NCI-H1092 treated with DMSO at 0.1 percent for 48 hours (cell line): ENCODE results near the gene TBCA.
A peak's percentile ranks its signal among the peaks of the same experiment; 100 is the strongest.

Experiments used
- DNase-seq: peaks from one replicate; lab custom pipeline; 2025; lab: John Stamatoyannopoulos, UW

The TBCA gene, protein sequence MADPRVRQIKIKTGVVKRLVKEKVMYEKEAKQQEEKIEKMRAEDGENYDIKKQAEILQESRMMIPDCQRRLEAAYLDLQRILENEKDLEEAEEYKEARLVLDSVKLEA

DNA sequence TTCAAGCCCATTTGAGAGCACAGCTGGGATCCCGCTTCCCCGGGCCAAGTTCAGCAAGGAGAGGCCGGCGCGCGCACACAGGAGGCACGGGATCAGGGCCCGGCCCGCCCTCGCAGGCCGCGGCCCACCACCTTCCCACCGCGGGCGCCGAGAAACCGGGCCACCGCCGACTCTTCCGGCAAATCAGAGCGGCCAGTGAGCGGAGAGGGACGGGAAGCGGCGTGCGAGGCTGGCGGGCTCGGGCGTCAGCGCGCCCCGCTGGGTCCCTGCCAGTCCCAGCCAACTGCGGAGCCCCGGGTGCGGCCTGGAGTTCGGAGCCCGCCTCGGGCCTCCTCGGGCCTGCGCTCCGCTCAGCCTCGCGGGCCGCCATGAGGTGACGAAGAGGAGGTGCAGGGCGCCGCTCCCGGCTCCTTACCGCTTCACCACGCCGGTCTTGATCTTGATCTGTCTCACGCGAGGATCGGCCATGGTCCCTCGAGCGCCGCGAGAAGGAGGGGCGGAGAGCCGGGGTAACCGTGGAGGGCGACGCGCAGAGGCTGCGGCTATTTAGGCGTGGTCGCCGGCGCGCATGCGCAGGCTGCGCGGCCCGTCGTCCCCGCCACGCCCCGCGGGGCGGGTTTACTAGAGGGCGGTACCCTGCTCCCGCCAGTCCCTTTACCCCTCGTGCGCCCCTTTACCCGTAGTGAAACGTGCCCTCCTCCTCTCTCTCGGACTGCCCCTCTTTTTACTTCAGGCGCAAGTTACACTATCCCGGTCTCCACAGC lies at the start of gene TBCA:
Gene TBCA (minus strand): TSS at position 550 of the 764 bp plus-strand sequence. CDS start 82 bp downstream, at position 468.
- DNase-seq, result peak; percentile 87

DNA sequence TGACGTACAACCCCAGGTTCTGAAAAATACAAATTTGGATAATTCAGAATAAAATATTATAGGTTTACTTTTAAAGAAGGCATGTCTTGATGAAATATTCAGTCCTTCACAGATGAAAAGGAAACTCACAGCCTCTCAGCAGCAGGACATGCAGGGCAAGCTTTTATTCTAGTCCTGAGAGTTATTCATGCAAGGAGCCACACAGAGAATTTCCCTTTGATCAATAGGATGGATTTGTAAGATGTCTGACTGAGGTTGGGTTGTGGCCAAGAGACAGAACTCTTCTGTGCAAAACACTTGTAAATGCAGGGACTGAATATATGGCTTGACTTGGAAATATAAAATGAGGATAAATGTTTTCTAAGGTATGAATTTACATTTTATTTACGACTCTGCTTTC lies 48.8 kb upstream of the TBCA start:
- no peak for DNase-seq

DNA sequence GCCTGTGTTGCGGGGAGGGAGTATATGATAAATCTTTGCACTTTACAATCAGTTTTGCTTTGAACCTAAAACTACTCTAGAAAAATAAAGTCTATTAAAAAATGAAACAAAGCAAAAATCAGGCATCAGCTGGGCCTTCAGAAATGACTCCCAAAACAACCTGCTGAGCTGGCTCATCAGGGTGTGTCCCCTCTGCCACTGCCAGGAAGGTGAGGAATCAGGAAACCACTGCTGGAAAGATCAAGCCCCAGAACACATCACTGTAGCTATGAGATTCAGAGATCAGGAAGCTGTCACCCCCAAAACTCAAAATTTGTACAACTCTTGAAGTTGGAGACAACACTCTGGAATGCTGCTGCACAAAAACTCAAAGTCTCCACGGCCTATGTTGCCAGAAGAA lies 40.5 kb upstream of the TBCA start:
- DNase-seq, result no peak

DNA sequence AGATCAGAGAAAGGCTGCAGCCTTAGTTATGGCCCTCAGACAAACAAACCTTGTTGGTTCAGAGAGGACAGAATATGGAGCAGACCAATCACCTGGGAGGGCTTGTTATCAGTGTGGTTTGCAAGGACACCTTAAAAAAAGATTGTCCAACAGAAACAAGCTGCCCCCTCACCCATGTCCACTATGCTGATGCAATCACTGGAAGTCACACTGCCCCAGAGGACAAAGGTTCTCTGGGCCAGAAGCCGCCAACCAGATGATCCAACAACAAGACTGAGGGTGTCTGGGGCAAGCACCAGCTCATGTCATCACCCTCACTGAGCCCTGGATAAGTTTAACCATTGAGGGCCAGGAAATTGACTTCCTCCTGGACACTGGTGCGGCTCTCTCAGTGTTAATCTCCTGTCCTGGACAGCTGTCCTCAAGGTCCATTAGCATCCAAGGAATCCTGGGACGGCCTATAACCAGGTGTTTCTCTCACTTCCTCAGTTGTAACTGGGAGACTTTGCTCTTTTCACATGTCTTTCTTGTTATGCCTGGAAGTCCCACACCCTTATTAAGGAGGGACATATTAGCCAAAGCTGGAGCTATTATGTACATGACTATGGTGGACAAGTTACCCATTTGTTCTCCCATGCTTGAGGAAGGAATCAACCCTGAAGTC lies 36.9 kb upstream of the TBCA start:
- DNase-seq, result no peak

DNA sequence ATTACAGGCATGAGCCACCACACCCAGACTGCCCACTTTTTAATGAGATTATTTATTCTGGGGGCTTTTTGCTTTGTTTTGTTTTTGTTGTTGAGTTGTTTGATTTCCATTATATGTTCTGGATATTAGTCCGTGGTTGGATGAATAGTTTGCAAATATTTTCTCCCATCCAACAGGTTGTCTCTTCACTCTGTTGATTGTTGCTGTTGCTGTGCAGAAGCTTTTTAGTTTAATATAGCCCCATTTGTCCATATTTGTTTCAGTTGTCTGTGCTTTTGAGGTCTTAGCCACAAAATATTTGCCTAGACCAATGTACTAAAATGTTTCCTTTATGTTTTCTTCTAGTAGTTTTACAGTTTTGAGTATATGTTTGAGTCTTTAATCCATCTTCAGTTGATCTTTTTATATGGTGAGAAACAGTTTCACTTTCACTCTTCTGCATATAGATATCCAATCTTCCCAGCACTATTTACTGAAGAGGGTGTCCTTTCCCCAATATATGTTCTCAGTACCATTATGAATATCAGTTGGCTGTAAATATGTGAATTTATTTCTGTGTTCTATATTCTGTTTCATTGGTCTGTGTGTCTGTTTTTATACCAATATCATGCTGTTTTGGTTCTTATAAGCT lies 30.2 kb upstream of the TBCA start:
- DNase-seq, result no peak

DNA sequence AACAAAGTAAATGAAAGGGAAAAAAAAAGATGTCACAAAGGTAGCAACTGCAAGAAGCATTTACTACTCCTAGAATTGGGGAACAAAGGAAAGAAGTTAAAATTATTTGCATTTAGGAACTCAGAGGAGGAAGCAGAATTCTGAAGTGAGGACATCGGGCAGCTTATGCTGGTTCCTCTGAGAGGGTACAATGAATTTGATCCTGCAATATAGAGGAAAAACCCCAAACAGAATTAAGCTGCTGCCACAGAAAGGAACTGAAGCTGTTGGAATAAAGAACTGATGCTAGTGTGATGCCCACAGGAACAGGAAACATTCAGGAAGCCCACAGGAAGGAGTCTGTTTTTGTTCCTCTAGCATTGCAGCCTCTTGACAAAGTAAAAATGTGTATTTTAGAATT lies 22.3 kb upstream of the TBCA start:
- DNase-seq, result no peak

DNA sequence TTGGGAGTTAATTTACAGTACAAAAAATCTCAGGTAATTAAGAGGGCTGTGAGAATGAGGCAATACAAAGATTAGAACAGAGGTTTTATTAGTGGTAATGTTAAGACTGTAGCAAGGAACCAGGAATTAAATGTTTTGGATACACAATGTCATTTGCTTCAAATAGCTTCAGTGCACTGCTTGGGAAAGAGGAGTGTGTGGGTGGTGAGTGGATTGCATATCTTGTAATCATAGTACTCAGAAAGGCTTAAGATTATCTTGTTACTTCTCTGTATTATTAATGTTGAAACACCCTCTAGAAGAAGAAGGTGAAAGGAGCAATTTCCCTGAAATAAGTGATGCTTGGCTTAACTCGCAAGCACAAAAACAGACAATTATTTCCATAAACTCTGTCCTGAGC lies 21.0 kb upstream of the TBCA start:
- no peak for DNase-seq

DNA sequence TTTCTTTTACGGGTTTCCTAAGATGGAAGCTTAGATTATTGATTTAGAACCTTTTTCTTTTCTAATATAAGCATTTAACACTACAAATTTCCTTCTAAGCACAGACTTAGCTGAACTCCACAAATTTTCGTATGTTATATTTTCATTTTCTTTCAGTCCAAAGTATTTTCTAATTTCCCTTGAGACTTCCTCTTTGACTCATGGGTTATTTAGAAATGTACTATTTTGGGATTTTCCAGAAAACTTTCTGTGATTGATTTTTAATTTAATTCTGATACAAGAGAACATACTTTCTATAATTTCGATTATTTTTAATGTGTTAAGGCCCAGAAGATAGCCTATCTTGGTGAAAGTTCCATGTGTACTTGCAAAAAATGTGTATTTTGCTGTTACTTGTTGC lies 19.7 kb upstream of the TBCA start:
- no peak for DNase-seq

DNA sequence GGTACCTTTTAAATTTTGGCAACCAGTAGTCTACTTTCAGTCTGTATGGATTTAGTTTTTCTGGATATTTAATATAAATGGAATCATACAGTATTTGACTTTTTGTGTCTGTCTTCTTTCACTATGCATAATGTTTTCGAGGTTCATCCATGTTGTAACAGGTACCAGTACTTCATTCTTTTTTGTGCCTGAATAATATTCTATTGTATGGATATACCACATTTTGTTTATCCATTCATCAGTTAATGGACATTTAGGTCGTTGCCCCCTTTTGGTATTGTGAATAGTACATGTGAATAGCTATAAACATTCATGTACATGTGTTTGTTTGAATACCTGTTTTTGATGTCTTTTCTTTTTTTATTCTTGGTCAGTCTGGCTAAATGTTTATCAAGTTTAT lies 19.1 kb upstream of the TBCA start:
- DNase-seq, result no peak

DNA sequence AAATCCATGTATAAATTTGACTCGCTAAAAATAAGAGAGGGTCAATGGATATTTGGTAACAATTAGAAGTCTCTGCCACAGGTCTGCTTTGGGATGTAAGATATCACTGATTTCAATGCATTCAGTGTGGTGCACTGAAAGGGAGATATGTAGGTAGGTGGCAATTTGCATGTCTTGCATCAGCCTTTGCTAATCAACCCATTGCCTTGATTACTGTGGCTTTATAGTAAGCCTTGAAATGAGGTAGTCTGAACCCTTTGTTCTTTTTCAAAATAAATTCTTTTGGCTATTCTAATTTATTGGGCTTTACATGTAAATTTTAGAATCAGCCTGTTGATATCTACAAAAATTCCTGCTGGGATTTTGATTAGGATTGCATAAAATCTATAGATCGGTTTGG lies 15.8 kb upstream of the TBCA start:
- no peak for DNase-seq

DNA sequence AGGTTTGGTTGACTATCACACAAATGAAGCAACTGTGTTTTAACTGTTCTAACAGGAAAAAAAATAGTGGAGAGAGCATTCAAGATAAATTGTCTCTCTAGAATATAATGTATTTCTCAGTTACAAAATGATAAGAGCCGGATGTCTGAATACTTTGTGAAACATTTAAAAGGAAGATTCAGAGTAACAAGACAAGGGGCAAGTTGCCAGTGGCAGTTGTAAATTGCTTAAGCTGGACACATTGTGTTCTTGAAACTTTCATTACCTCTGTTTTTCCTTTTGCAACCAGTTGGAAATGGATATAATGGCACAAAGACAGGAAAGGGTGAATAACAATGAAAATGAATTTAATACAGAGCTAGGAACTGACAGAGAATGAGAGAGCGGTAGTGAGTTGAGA lies 15.2 kb upstream of the TBCA start:
- DNase-seq, result no peak

DNA sequence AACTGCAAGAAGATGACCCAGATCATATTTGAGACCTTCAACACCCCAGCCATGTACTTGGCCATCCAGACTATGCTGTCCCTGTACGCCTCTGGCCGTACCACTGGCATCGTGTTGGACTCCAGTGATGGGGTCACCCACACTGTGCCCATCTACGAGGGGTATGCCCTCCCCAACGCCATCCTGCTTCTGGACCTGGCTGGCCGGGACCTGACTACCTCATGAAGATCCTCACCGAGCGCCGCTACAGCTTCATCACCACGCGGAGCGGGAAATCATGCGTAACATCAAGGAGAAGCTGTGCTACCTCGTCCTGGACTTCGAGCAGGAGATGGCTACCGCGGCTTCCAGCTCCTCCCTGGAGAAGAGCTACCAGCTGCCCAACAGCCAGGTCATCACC lies 9.1 kb upstream of the TBCA start:
- DNase-seq, result no peak

DNA sequence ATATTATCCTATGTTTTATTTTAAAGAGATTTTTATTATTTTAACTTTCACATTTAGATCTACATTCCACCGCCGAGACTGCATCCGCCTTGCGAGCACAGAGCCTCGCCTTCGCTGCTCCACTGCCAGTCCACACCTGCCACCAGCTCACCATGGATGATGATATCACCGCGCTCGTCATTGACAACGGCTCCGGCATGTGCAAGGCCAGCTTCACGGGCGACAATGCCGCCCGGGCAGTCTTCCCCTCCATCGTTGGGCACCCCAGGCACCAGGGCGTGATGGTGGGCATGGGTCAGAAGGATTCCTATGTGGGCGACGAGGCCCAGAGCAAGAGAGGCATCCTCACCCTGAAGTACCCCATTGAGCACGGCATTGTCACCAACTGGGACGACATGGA lies 8.6 kb upstream of the TBCA start:
- no peak for DNase-seq

DNA sequence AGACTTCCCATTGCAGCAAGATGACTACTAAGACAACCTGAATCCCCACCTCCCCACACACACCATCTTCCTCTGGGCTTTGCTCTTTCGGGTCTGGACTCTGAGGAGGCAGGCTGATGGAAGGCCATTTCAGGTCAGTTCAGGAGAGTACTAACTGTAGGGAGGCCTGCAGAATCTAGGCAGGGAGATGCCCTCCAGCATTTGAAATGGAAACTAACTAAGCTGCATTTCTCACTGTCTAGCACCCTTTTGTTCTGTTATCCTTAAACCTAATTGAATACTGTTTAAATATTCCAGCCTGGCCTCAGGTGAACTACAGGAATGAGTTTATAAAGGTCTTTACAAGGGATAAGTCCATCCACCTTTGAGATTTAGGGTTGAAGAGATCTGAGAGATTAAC lies 4.9 kb upstream of the TBCA start:
- DNase-seq, result no peak

DNA sequence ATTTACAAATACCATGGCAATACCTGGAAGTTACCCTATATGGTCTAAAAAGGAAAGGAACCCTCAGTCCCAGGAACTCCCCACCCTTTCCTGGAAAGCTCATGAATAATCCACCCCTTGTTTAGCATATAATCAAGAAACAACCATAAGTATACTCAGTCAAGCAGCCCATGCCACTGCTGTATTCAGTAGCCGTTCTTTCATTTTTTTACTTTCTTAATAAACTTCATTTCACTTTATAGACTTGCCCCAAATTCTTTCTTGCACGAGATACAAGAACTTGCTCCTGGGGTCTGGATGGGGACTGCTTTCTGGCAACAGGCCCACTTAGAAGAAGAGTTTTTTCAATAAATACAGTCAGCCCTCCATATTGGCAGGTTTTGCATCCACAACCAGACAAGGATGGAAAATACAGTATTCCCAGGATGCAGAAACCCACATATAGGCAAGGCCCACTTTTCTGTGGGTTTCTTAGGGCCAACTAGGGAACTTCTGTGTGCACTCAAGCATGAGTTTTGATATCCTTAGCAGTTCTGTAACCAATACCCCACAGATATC lies 2.8 kb upstream of the TBCA start:
- DNase-seq, result no peak

DNA sequence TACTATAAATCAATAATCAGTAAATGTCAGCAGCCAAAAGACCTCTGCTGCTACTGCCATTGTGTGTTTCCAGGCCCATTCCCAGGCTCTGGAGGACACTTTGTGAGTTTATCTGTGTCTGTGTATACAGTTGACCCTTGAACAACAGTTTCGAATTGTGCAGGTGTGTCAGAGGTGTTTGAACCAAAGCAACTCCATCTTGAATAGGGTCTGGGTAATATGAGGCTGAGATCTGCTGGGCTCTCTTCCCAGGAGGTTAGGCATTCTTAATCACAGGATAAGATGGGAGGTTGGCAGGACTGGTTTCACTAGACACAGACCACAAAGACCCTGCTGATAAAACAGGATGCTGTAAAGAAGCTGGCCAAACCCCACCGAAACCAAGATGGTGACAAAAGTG lies 2.3 kb upstream of the TBCA start:
- no peak for DNase-seq

DNA sequence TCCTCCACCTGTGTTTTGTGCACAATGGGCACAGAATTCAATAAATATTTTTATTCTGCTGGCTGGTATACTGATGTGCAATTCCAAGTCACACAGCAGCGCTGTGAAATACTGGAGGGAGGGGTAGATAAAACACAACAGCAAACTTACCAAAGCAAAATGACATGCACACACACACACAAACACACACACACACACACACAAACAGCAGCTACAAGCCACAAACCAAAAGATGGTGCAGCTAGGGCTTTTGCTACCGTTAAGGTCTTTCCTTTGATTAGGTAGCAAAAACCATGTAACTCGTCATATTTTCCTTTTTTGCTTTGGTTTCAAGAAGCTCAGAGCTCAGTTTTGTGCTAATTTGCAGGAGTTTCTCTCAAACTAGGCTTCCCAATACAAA lies 1.8 kb upstream of the TBCA start:
- DNase-seq, result no peak

DNA sequence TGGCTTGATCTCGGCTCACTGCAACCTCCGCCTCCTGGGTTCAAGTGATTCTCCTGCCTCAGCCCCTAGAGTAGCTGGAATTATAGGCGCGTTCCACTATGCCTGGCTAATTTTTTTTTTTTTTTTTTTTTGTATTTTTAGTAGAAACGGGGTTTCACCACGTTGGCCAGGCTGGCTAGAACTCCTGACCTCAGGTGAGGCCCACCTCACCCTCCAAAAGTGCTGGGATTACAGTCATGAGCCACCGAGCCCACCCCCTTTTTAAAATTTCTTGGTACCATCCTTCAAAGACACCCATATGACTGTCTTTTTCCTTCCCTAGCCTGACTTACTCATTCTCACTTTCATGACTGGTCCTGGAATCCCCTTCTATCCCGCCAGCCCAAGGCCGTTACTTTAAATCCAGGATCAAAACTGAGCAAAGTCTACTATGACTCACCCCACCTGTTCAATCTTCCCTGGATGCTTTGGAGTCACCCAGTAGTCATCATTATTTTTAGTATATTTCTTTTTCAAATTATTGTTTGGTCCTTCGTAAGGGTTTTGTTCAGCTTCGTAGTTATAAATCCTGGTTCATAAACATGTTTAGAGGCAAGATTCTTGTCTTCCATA lies 1.2 kb upstream of the TBCA start:
- no peak for DNase-seq

DNA sequence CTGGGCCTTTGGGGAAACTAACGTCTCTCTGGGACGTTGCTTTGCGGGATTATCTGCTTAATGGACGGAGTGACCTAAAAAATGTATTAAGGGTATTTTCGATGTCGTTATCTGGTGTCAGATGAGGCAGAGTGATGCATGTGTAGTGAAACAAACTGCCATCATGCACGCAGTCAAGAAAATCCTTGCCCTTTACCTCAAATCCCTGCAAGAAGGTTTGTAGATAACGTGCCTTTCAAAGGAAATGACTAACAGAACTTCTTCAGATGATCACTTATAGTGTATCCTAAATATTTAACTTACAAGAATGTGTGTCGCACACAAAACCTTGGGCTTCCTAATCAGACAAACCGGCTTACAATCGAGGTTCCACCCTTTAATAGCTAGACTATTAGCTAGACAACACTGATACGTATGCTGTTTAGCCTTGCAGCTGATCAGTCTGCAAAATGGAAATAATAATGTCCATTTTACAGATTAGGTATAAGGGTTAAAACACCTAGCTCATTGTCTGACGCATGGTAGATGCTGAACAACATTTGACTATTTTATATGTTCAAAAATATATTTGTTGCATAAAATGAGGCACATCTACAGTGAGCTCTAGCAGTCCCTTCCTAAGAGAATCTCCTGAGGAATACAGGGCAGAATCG lies 541 bp upstream of the TBCA start:
- DNase-seq, result no peak

DNA sequence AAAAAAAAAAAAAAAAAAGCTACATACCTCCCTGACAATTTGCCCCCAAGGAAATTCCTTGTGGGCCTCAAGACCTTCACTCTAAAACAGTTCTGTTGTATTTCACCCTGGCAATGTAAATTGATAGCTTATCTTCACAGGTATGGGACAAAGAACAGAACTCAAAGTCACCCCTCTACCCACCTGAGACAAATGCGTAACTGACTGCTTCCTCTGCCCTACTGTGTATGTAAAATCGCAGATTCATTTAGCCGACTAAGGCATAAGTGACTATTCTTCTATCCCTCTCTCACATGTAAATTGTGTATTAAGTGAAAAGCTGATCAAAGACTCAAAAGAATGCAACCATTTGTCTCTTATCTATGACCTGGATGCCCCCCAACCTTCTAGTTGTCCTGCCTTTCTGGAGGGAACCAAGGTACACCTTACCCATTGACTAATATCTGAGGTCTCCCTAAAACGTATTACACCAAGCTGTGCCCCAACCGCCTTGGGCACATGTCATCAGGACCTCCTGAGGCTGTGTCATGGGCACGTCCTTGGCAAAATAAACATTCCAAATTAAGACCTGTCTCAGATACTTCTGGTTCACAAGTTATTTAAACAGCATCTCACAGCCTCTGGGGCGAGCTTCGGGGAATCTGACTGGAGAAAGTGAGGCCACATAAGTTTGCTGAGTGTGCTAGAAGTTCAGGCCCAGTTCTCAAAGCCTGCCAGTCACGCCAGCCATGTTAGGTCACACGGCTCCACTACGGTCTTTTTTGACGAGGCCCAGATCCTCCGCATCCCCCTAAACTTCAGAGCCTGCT lies 954 bp downstream of the TBCA start:
- DNase-seq, result no peak

DNA sequence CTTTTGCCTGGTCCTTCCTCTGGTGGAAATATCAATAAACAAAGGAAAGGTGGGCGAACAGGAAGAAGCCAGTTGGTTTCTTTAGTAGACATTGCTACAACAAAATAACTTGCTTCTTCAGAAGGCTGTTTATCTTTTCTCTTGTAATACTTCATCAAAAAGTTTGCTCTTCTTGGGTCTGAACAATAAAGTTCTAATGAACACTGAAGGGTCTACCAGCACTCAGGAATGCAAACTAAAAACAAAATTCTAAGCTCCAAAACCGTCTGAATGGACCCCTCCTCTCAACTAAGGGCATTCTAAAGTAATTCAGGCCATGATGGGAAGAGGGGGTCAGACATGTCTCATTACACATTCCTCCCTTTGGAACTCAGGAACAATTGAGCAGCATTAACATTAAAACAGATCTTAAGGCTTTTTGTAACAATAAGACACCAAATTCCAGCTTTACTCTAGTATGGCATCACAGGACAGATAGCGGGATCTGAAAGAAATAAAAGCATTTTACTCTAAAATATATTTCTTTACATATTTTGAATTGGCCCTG lies 2.3 kb downstream of the TBCA start:
- no peak for DNase-seq
